Liver (tissue), 9 donors: ENCODE measurements around the gene CRY1. TPM values are rescaled to one million over a fixed set of nuclear protein-coding genes. Genes with fewer than 3 reads are reported as not detected.

Source experiments
- DNase-seq: peaks from one replicate; pipeline ENCODE4 v3.0.0-alpha.2; 2017; ENCODE audit warnings: low spot score
- H3K27ac ChIP-seq, 2 donors: one replicate each; pipeline ENCODE4 v1.7.0; 2013; ENCODE audit warnings: inconsistent platforms in 2 of 2, low read length in 2 of 2, control low read depth in 1 of 2, low read depth in 1 of 2, mild to moderate bottlenecking in 1 of 2
- H3K27me3 ChIP-seq, 4 donors: one replicate each; pipeline versions ENCODE4 v1.6.1 to v1.7.0; 2013; ENCODE audit warnings: low read length in 3 of 4, inconsistent platforms in 1 of 4, mild to moderate bottlenecking in 1 of 4, moderate library complexity in 1 of 4; ENCODE audit not compliant: control insufficient read depth in 4 of 4, insufficient read depth in 4 of 4
- H3K36me3 ChIP-seq, 4 donors: one replicate each; pipeline versions ENCODE4 v1.6.1 to v1.7.0; 2013; ENCODE audit warnings: low read length in 3 of 4, mild to moderate bottlenecking in 3 of 4, low read depth in 1 of 4, moderate library complexity in 1 of 4; ENCODE audit not compliant: control insufficient read depth in 4 of 4, insufficient read depth in 3 of 4
- H3K4me1 ChIP-seq, 4 donors: one replicate each; pipeline versions ENCODE4 v1.6.1 to v1.7.0; 2013; ENCODE audit warnings: low read length in 3 of 4, mild to moderate bottlenecking in 3 of 4, moderate library complexity in 1 of 4; ENCODE audit not compliant: control insufficient read depth in 4 of 4, insufficient read depth in 4 of 4
- H3K4me3 ChIP-seq, 3 donors: one replicate each; pipeline versions ENCODE4 v1.6.1 to v1.7.0; 2013; ENCODE audit warnings: low read length in 3 of 3, control low read depth in 1 of 3, low read depth in 1 of 3, mild to moderate bottlenecking in 1 of 3
- H3K9ac ChIP-seq, 2 donors: one replicate each; pipeline ENCODE4 v1.7.0; 2013; ENCODE audit warnings: low read length in 2 of 2, mild to moderate bottlenecking in 2 of 2, moderate library complexity in 2 of 2, control low read depth in 1 of 2, low read depth in 1 of 2
- H3K9me3 ChIP-seq, 4 donors: one replicate each; pipeline versions ENCODE4 v1.6.1 to v1.7.0; 2013; ENCODE audit warnings: low read length in 3 of 4; ENCODE audit not compliant: control insufficient read depth in 4 of 4
- ATF3 ChIP-seq: IDR thresholded peaks from 2 replicates; pipeline ENCODE4 v1.6.1; 2016; ENCODE audit warnings: antibody characterized with exemption
- CTCF ChIP-seq: fragments of 150-350 bp; IDR thresholded peaks from 2 replicates; pipeline ENCODE4 v1.5.1; 2017; ENCODE audit warnings: improper control_type of control experiment, low read depth, low read length; ENCODE audit not compliant: missing input control
- FOXA1 ChIP-seq: IDR thresholded peaks from 2 replicates; pipeline ENCODE4 v1.6.1; 2016; ENCODE audit warnings: antibody characterized with exemption
- FOXA2 ChIP-seq: IDR thresholded peaks from 2 replicates; pipeline ENCODE4 v1.6.1; 2016; ENCODE audit warnings: antibody characterized with exemption
- GABPA ChIP-seq, 2 donors: IDR thresholded peaks in 1 of 2; conservative IDR thresholded peaks in 1 of 2; 2 replicates each; pipeline ENCODE4 v1.6.1; 2016; ENCODE audit warnings: antibody characterized with exemption in 2 of 2, mild to moderate bottlenecking in 1 of 2, moderate library complexity in 1 of 2
- HNF4A ChIP-seq, 2 donors: conservative IDR thresholded peaks; 2 replicates each; pipeline ENCODE4 v1.6.1; 2016; ENCODE audit warnings: antibody characterized with exemption in 2 of 2, mild to moderate bottlenecking in 2 of 2
- HNF4G ChIP-seq: IDR thresholded peaks from 2 replicates; pipeline ENCODE4 v1.6.1; 2016; ENCODE audit warnings: antibody characterized with exemption
- JUND ChIP-seq, 2 donors: IDR thresholded peaks; 2 replicates each; pipeline ENCODE4 v1.6.1; 2016; ENCODE audit warnings: antibody characterized with exemption in 2 of 2
- MAX ChIP-seq: IDR thresholded peaks from 2 replicates; pipeline ENCODE4 v1.6.1; 2016; ENCODE audit warnings: antibody characterized with exemption
- NR2F2 ChIP-seq: IDR thresholded peaks from 2 replicates; pipeline ENCODE4 v1.6.1; 2016; ENCODE audit warnings: antibody characterized with exemption
- RAD21 ChIP-seq, 2 donors: IDR thresholded peaks; 2 replicates each; pipeline ENCODE4 v1.6.1; 2016; ENCODE audit warnings: antibody characterized with exemption in 2 of 2, mild to moderate bottlenecking in 2 of 2
- REST ChIP-seq: IDR thresholded peaks from 2 replicates; pipeline ENCODE4 v1.6.1; 2016; ENCODE audit warnings: antibody characterized with exemption, mild to moderate bottlenecking
- RXRA ChIP-seq, 2 donors: IDR thresholded peaks; 2 replicates each; pipeline ENCODE4 v1.6.1; 2017 to 2018; ENCODE audit warnings: antibody characterized with exemption in 2 of 2, mild to moderate bottlenecking in 1 of 2
- SP1 ChIP-seq: IDR thresholded peaks from 2 replicates; pipeline ENCODE4 v1.6.1; 2018; ENCODE audit warnings: antibody characterized with exemption, mild to moderate bottlenecking
- TAF1 ChIP-seq: conservative IDR thresholded peaks from 2 replicates; pipeline ENCODE4 v1.6.1; 2016; ENCODE audit warnings: antibody characterized with exemption, mild to moderate bottlenecking
- YY1 ChIP-seq: IDR thresholded peaks from 2 replicates; pipeline ENCODE4 v1.6.1; 2016; ENCODE audit warnings: antibody characterized with exemption, mild to moderate bottlenecking
- ZBTB33 ChIP-seq: IDR thresholded peaks from 2 replicates; pipeline ENCODE4 v1.6.1; 2016; ENCODE audit warnings: antibody characterized with exemption
- WGBS: extraction: QIAGEN DNeasy Blood & Tissue Kit; methylation state at CpG from one replicate; pipeline ENCODE4 v1.1.7; 2013; 5-methylcytosine and 5-hydroxymethylcytosine counted together
- polyA plus RNA-seq, 2 donors: library from polyadenylated mRNA; stranded (reverse) in 1 of 2; unstranded in 1 of 2; fragments of 200-250 nt in 1 of 2; fragments of >200 nt in 1 of 2; fragmentation: Nextera tagmentation in 1 of 2; extraction: Ambion mirVana in 1 of 2; gene quantifications; one replicate each; pipeline versions ENCODE4 v1.2.1 to v1.2.3, GENCODE V29; 2013 to 2015
- total RNA-seq, 2 donors: library from RNA; depleted of rRNA; stranded (reverse); fragments of >200 nt; gene quantifications; one replicate each; pipeline ENCODE4 v1.2.3, GENCODE V29; 2014
- donor health status: healthy.
- donor health status: healthy.
- donor health status: healthy.
- donor health status: healthy.
- donor health status: healthy.

The CRY1 gene
- total and polyA plus RNA-seq, 4 donors = 5.7 to 16.6 (median 10.1) TPM

- no peak for TF ChIP-seq ATF3
- no peak for TF ChIP-seq RAD21 (IDR thresholded peaks at IDR 0.05)
- no peak for TF ChIP-seq TAF1
- no peak for TF ChIP-seq CTCF
- TF ChIP-seq SP1 = no peak
- TF ChIP-seq GABPA (IDR thresholded peaks at IDR 0.05 in 1 of 2, conservative IDR thresholded peaks at IDR 0.05 in 1 of 2) = no peak
- no peak for TF ChIP-seq JUND (IDR thresholded peaks at IDR 0.05)
- TF ChIP-seq NR2F2 = no peak
- no peak for TF ChIP-seq FOXA2
- no peak for TF ChIP-seq FOXA1
- no peak for TF ChIP-seq HNF4G
- no peak for TF ChIP-seq MAX
- no peak for TF ChIP-seq RXRA (IDR thresholded peaks at IDR 0.05)
- no peak for TF ChIP-seq REST
- no peak for DNase-seq
- peaks cover 0 to 25% (median 4%) of the 10 kb centered on the region in 4 donors for H3K4me1 ChIP-seq
- 86% methylated on average over 7 of the region's 7 CpGs for WGBS
- no peak overlapping the region for H3K4me3 ChIP-seq
- no peaks in the 10 kb centered on the region for H3K27me3 ChIP-seq
- H3K36me3 ChIP-seq = no peaks in the 10 kb centered on the region
- H3K9ac ChIP-seq = no peak overlapping the region
- H3K9me3 ChIP-seq = no peaks in the 10 kb centered on the region
- H3K27ac ChIP-seq = peak overlapping the region; percentile 85 to 94
These were observed 64.3 kb downstream of the CRY1 start for GRCh38 chr12:107029081-107029480.

GRCh38 chr12:107027636-107028053, 65.7 kb downstream of the CRY1 start:
- WGBS = 11% methylated on average over 2 of the region's 2 CpGs
- H3K4me1 ChIP-seq = peaks cover 0 to 25% (median 4%) of the 10 kb centered on the region in 4 donors
- peak overlapping the region; percentile 1 to 76 for H3K9ac ChIP-seq
- TF ChIP-seq YY1 = peak; percentile 52
- peak; percentile 19 to 64 for TF ChIP-seq RXRA (IDR thresholded peaks at IDR 0.05)
- TF ChIP-seq ATF3 = peak; percentile 32
- peak; percentile 22 for TF ChIP-seq TAF1
- no peak for TF ChIP-seq ZBTB33
- no peak for TF ChIP-seq FOXA1
- peak; percentile 9 to 22 for TF ChIP-seq RAD21 (IDR thresholded peaks at IDR 0.05)
- peak; percentile 28 for TF ChIP-seq MAX
- peak; percentile 66 to 74 for TF ChIP-seq JUND (IDR thresholded peaks at IDR 0.05)
- TF ChIP-seq REST = peak; percentile 75
- no peak for TF ChIP-seq HNF4G
- peak; percentile 88 for TF ChIP-seq SP1
- peak; percentile 31 to 35 for TF ChIP-seq HNF4A (conservative IDR thresholded peaks at IDR 0.05)
- TF ChIP-seq FOXA2 = no peak
- no peak for TF ChIP-seq GABPA (IDR thresholded peaks at IDR 0.05 in 1 of 2, conservative IDR thresholded peaks at IDR 0.05 in 1 of 2)

More at GRCh38 chr12:107027636-107028053, 65.7 kb downstream of the CRY1 start:
- H3K4me3 ChIP-seq = no peak overlapping the region
- H3K27me3 ChIP-seq = no peaks in the 10 kb centered on the region
- DNase-seq = no peak
- H3K27ac ChIP-seq = peak overlapping the region; percentile 85 to 94
- no peaks in the 10 kb centered on the region for H3K9me3 ChIP-seq
- H3K36me3 ChIP-seq = no peaks in the 10 kb centered on the region
